Effector memory CD8-positive, alpha-beta T cell (primary cell): Measurements from ENCODE around the gene MTMR3.

Source experiments
- ATAC-seq: fragments of 150-1000 bp; cut with Tn5 transposase; replicated peaks from 2 replicates; pipeline ENCODE4 v1.10.0; 2021; ENCODE audit warnings: mild to moderate bottlenecking, moderate library complexity
- DNase-seq, 3 experiments: peaks; one replicate each; pipeline ENCODE4 v3.0.0; 2021
- H3K27ac Mint-ChIP-seq, 2 donors: one replicate each; pipeline ENCODE4 v1.8.0; 2022; ENCODE audit warnings: mild to moderate bottlenecking in 2 of 2, mixed read lengths in 2 of 2, moderate library complexity in 2 of 2
- H3K27me3 Mint-ChIP-seq, 2 donors: one replicate each; pipeline ENCODE4 v1.8.0; 2022; ENCODE audit warnings: mixed read lengths in 2 of 2
- H3K36me3 Mint-ChIP-seq: one replicate; pipeline ENCODE4 v1.8.0; 2022; ENCODE audit warnings: mild to moderate bottlenecking, moderate library complexity, mixed read lengths; ENCODE audit not compliant: insufficient read depth
- H3K4me1 Mint-ChIP-seq, 2 donors: one replicate each; pipeline ENCODE4 v1.8.0; 2022; ENCODE audit warnings: low read depth in 2 of 2, mixed read lengths in 2 of 2
- H3K4me3 Mint-ChIP-seq, 2 donors: one replicate each; pipeline ENCODE4 v1.8.0; 2022; ENCODE audit warnings: mild to moderate bottlenecking in 2 of 2, mixed read lengths in 2 of 2, moderate library complexity in 2 of 2
- H3K9me3 Mint-ChIP-seq, 2 donors: one replicate each; pipeline ENCODE4 v1.8.0; 2022; ENCODE audit warnings: mixed read lengths in 2 of 2

Gene MTMR3

DNA sequence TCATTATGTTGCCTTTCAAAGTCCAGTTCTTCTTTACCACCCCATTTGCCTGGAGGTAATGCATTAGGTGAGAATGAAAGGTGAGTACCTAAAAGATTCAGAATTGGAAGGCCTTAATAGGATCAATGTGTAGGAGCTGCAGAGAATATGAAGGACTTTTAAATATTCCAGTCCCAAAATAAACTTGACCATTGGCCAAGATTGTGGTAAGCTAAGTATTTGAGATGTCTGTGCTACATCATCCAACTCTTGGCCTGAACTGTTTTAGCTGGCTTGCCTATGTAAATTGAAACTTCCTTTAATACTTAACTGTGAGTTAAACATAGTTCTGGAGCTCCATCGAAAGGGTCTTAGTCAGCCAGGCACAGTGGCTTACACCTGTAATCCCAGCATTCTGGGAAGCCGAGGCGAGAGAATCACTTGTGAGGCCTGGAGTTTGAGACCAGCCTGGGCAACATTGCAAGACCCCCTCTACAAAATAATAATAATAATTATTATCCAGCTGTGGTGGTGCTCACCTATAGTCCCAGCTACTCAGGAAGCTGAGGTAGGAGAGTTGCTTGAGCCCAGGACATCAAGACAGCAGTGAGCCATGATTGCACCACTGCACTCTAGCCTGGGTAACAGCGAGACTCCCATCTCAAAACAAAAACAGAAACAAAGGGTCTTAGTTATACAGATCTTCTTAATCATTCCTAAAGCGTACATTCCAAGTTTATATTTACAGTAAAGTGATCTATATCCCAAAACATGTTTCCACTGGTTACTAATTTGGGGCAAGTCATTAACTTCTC lies 29.8 kb downstream of the MTMR3 start:
- Mint-ChIP-seq H3K27ac (no peak overlapping the region), H3K4me1 (peaks cover 34 to 73% of the 10 kb centered on the region in 2 donors), H3K9me3 (no peaks in the 10 kb centered on the region), H3K27me3 (no peaks in the 10 kb centered on the region), H3K36me3 (no peaks in the 10 kb centered on the region), H3K4me3 (no peak overlapping the region)
- ATAC-seq (no peak), DNase-seq (no peak)

- Mint-ChIP-seq H3K27ac (peak overlapping the region in 1 of 2 donors; percentile 60), H3K27me3 (no peaks in the 10 kb centered on the region), H3K4me1 (peaks cover 33 to 81% of the 10 kb centered on the region in 2 donors), H3K36me3 (no peaks in the 10 kb centered on the region), H3K9me3 (no peaks in the 10 kb centered on the region), H3K4me3 (no peak overlapping the region)
- DNase-seq: no peak
- no peak for ATAC-seq
Observed at GRCh38 chr22:29914165-29914564, 31.2 kb downstream of the MTMR3 start.

DNA sequence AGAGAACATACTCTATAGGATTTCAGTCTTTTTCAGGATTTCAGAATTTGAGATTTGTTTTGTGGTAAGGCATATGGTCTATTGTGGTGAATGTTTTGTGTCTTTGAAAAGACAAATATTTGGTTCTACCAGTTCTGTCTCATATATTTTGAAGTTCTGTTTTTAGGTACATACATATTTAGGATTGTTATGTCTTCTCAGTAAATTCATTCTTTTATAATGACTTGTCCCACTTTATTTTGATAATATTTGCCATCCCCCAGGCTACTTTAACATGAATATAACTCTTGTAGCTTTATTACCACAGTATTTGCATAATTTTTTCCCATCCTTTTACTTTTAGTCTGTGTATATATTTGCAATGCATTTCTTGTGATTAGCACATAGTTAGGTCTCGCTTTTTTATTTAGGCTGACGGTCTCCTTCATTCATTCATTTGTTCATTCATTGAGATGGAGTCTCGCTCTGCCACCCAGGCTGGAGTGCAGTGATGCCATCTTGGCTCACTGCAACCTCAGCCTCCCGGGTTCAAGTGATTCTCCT lies 32.1 kb downstream of the MTMR3 start:
- DNase-seq: no peak
- H3K27me3 Mint-ChIP-seq: no peaks in the 10 kb centered on the region
- H3K4me3 Mint-ChIP-seq: no peak overlapping the region
- peak overlapping the region in 1 of 2 donors; percentile 60 for H3K27ac Mint-ChIP-seq
- ATAC-seq: no peak
- H3K36me3 Mint-ChIP-seq: no peaks in the 10 kb centered on the region
- H3K9me3 Mint-ChIP-seq: no peaks in the 10 kb centered on the region
- H3K4me1 Mint-ChIP-seq: peaks cover 34 to 75% of the 10 kb centered on the region in 2 donors

GRCh38 chr22:29916007-29916544 lies 33.1 kb downstream of the MTMR3 start:
- DNase-seq (no peak), ATAC-seq (no peak)
- no peaks in the 10 kb centered on the region for H3K9me3 Mint-ChIP-seq
- H3K27me3 Mint-ChIP-seq: no peaks in the 10 kb centered on the region
- H3K4me1 Mint-ChIP-seq: peaks cover 30 to 70% of the 10 kb centered on the region in 2 donors
- no peak overlapping the region for H3K27ac Mint-ChIP-seq
- H3K4me3 Mint-ChIP-seq: no peak overlapping the region
- no peaks in the 10 kb centered on the region for H3K36me3 Mint-ChIP-seq

- no peak for DNase-seq
- no peak overlapping the region for H3K4me3 Mint-ChIP-seq
- peak overlapping the region in 1 of 2 donors; percentile 61 for H3K27ac Mint-ChIP-seq
- H3K4me1 Mint-ChIP-seq: peaks cover 31 to 69% of the 10 kb centered on the region in 2 donors
- no peaks in the 10 kb centered on the region for H3K9me3 Mint-ChIP-seq
- H3K27me3 Mint-ChIP-seq: no peaks in the 10 kb centered on the region
- H3K36me3 Mint-ChIP-seq: no peaks in the 10 kb centered on the region
- ATAC-seq: no peak
Observed at GRCh38 chr22:29917052-29917902, 34.3 kb downstream of the MTMR3 start.

- Mint-ChIP-seq H3K27ac (no peak overlapping the region), H3K27me3 (no peaks in the 10 kb centered on the region), H3K4me3 (no peak overlapping the region), H3K9me3 (no peaks in the 10 kb centered on the region), H3K36me3 (no peaks in the 10 kb centered on the region), H3K4me1 (peaks cover 23 to 43% of the 10 kb centered on the region in 2 donors)
- DNase-seq (no peak), ATAC-seq (no peak)
Observed at GRCh38 chr22:29925402-29925801, 42.4 kb downstream of the MTMR3 start.

DNA sequence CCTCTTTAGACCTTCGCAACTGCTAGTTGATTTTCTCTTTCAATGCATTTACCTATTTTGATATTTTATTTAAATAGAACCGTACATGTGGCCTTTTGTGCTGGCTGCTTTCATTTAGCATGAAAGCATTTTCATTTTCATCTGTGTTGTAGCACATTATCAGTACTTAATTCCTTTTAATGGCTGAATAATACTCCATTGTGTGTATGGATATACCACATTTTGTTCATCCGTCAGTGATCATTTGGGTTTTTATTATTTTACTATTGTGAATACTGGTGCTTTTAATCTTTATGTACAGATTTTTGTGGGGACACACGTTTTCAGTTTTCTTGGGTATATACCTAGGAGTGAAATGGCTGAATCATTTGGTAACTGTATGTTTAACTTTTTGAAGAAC lies 43.1 kb downstream of the MTMR3 start:
- ATAC-seq (no peak), DNase-seq (no peak)
- no peak overlapping the region for H3K27ac Mint-ChIP-seq
- H3K4me1 Mint-ChIP-seq: peaks cover 23 to 38% of the 10 kb centered on the region in 2 donors
- H3K27me3 Mint-ChIP-seq: no peaks in the 10 kb centered on the region
- no peaks in the 10 kb centered on the region for H3K36me3 Mint-ChIP-seq
- no peak overlapping the region for H3K4me3 Mint-ChIP-seq
- H3K9me3 Mint-ChIP-seq: no peaks in the 10 kb centered on the region

GRCh38 chr22:29932136-29932535 lies 49.2 kb downstream of the MTMR3 start:
- Mint-ChIP-seq H3K4me3 (no peak overlapping the region), H3K27ac (no peak overlapping the region)

GRCh38 chr22:29933619-29934018 lies 50.6 kb downstream of the MTMR3 start:
- Mint-ChIP-seq H3K4me1 (peaks cover 29 to 37% of the 10 kb centered on the region in 2 donors), H3K4me3 (no peak overlapping the region), H3K9me3 (no peaks in the 10 kb centered on the region), H3K36me3 (peaks cover 4% of the 10 kb centered on the region), H3K27me3 (no peaks in the 10 kb centered on the region), H3K27ac (no peak overlapping the region)
- ATAC-seq: no peak
- no peak for DNase-seq

More at GRCh38 chr22:29932136-29932535, 49.2 kb downstream of the MTMR3 start:
- Mint-ChIP-seq H3K36me3 (peaks cover 4% of the 10 kb centered on the region), H3K27me3 (no peaks in the 10 kb centered on the region), H3K4me1 (peaks cover 25 to 34% of the 10 kb centered on the region in 2 donors), H3K9me3 (no peaks in the 10 kb centered on the region)
- ATAC-seq (no peak), DNase-seq (no peak)

GRCh38 chr22:29934596-29934995 lies 51.6 kb downstream of the MTMR3 start:
- Mint-ChIP-seq H3K9me3 (no peaks in the 10 kb centered on the region), H3K27ac (no peak overlapping the region), H3K4me1 (peaks cover 27 to 32% of the 10 kb centered on the region in 2 donors), H3K27me3 (no peaks in the 10 kb centered on the region), H3K36me3 (peaks cover 7% of the 10 kb centered on the region), H3K4me3 (no peak overlapping the region)
- ATAC-seq (no peak), DNase-seq (no peak)

- H3K36me3 Mint-ChIP-seq: peaks cover 7% of the 10 kb centered on the region
- H3K4me1 Mint-ChIP-seq: peaks cover 30 to 34% of the 10 kb centered on the region in 2 donors
- H3K27ac Mint-ChIP-seq: peak overlapping the region in 1 of 2 donors; percentile 68
- ATAC-seq: no peak
- no peak for DNase-seq
- H3K9me3 Mint-ChIP-seq: no peaks in the 10 kb centered on the region
- H3K4me3 Mint-ChIP-seq: no peak overlapping the region
- no peaks in the 10 kb centered on the region for H3K27me3 Mint-ChIP-seq
Observed at GRCh38 chr22:29936186-29936585, 53.2 kb downstream of the MTMR3 start.

GRCh38 chr22:29937940-29938693 lies 55.1 kb downstream of the MTMR3 start:
- H3K4me3 Mint-ChIP-seq: no peak overlapping the region
- no peak for ATAC-seq
- no peaks in the 10 kb centered on the region for H3K9me3 Mint-ChIP-seq
- H3K27me3 Mint-ChIP-seq: no peaks in the 10 kb centered on the region
- H3K27ac Mint-ChIP-seq: no peak overlapping the region
- peaks cover 7% of the 10 kb centered on the region for H3K36me3 Mint-ChIP-seq
- no peak for DNase-seq
- peaks cover 25 to 30% of the 10 kb centered on the region in 2 donors for H3K4me1 Mint-ChIP-seq

DNA sequence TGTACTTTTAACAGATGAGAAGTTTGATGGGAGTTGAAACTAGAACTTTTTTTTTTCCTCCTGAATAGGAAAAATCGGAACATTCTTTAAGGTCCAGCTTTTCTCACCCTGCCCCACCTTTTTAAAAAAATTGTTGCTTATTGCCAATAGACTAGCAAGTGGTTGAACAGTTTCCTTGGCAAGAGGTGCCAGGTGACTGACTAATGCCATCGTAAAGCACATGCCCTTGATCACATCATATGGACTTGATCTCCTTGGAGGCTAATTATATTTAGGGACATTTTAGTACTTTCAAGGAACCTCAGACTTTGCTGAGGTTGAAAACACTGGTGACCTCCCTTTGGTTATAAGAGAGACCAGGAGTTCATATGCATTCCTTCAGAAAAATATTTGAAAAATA lies 57.6 kb downstream of the MTMR3 start:
- Mint-ChIP-seq H3K4me3 (no peak overlapping the region), H3K27ac (peak overlapping the region in 1 of 2 donors; percentile 27), H3K27me3 (no peaks in the 10 kb centered on the region), H3K9me3 (no peaks in the 10 kb centered on the region), H3K36me3 (peaks cover 3% of the 10 kb centered on the region), H3K4me1 (peaks cover 20 to 33% of the 10 kb centered on the region in 2 donors)
- ATAC-seq (no peak), DNase-seq (no peak)
